ENCODE measurements around the gene CCDC157. TPM values are rescaled to one million over a fixed set of nuclear protein-coding genes. Genes with fewer than 3 reads are reported as not detected.

CCDC157 gene
- total RNA-seq, 6 experiments from 2014 or later: 0.54 to 2.9 (median 0.86) TPM

GRCh38 chr22:30370641-30371230 lies 13.9 kb downstream of the CCDC157 start:
- Histone ChIP-seq H3K4me1 (no peaks in the 10 kb centered on the region), H3K36me3 (no peaks in the 10 kb centered on the region), H3K27me3 (no peaks in the 10 kb centered on the region), H3K4me3 (no peak overlapping the region), H3K27ac (no peak overlapping the region), H3K9me3 (no peaks in the 10 kb centered on the region)
- DNase-seq (no peak), ATAC-seq (no peak)
- intact Hi-C loops (cut with DNase I): no loop called here
- WGBS (ENCODE audit: insufficient coverage, low coverage, low lambda C conversion rate, missing lambda C conversion rate): 90% methylated on average over 4 of the region's 19 CpGs
- TF ChIP-seq POLR2A (IDR thresholded peaks at IDR 0.05) (no peak), CTCF (IDR thresholded peaks at IDR 0.05) (no peak)

DNA sequence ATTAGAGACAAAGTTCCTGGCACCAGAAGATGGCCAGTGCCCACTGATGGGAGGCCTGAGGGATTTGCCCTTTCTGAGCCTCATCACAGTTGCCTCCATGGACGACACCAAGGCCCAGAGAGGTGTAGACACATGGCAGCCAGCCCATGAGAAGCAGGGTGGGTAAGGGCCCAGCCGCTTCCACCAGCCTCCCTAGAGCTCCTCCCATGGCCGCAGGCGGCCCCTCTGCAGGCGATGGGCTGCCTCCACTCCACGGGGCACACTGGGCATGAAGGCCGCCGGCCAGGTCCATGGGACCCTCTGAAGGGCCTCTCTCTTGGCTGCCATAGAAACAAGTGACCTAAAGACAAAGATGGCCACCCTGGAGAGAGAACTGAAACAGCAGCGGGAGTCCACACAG lies 14.5 kb downstream of the CCDC157 start:
- DNase-seq (no peak), ATAC-seq (no peak)
- 83% methylated on average over 2 of the region's 9 CpGs for WGBS (ENCODE audit: insufficient coverage, low coverage, low lambda C conversion rate, missing lambda C conversion rate)
- intact Hi-C loops (cut with DNase I): no loop called here
- H3K4me1 ChIP-seq: no peaks in the 10 kb centered on the region
- no peaks in the 10 kb centered on the region for H3K27me3 ChIP-seq
- no peaks in the 10 kb centered on the region for H3K36me3 ChIP-seq
- H3K9me3 ChIP-seq: no peaks in the 10 kb centered on the region
- no peak overlapping the region for H3K4me3 ChIP-seq
- TF ChIP-seq POLR2A (IDR thresholded peaks at IDR 0.05): no peak
- no peak for TF ChIP-seq CTCF (IDR thresholded peaks at IDR 0.05)
- H3K27ac ChIP-seq: no peak overlapping the region

DNA sequence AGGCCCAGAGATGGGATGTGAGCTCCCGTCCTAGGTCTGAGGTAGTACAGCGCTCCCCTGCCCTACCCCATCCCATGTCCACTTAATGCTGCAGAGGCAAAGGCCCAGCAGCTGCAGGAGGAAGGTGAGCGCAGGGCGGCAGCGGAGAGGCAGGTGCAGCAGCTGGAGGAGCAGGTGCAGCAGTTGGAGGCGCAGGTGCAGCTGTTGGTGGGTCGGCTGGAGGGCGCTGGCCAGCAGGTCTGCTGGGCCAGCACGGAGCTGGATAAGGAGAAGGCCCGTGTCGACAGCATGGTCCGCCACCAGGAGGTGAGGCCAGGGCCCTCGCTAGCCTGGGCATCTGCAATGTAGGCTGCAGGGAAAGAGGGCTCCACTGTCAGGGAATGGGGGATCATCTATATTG lies 15.2 kb downstream of the CCDC157 start:
- WGBS (ENCODE audit: insufficient coverage, low coverage, low lambda C conversion rate, missing lambda C conversion rate): 90% methylated on average over 2 of the region's 13 CpGs
- no peaks in the 10 kb centered on the region for H3K4me1 ChIP-seq
- no peaks in the 10 kb centered on the region for H3K9me3 ChIP-seq
- no peaks in the 10 kb centered on the region for H3K36me3 ChIP-seq
- H3K27ac ChIP-seq: no peak overlapping the region
- DNase-seq (no peak), ATAC-seq (no peak)
- no peak overlapping the region for H3K4me3 ChIP-seq
- no peak for TF ChIP-seq CTCF (IDR thresholded peaks at IDR 0.05)
- no peaks in the 10 kb centered on the region for H3K27me3 ChIP-seq
- intact Hi-C loops (cut with DNase I): no loop called here

DNA sequence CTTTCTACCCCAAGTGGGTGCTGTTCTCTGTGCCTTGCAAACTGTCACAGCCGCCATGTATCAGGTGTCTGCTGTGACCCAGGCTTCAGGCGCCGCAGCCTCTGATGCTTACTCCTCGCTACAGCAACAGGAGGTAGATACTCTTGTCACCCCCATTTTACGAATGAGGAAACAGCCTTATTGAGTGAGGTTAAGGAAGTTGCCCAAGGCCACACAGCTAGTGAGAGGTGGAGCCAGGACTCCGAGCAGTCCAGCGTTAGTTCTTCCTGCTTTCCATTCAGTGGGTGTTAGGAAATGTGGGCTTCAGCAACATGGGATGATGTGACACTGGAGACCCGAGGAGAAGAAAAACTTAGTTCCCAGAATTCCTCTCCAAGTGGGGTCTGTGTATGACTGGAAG lies 16.1 kb downstream of the CCDC157 start:
- DNase-seq (no peak), ATAC-seq (peak in 3 of 4 donors; percentile 23 to 52 (median 34))
- Histone ChIP-seq H3K4me1 (no peaks in the 10 kb centered on the region), H3K9me3 (no peaks in the 10 kb centered on the region), H3K27me3 (no peaks in the 10 kb centered on the region), H3K27ac (no peak overlapping the region), H3K36me3 (no peaks in the 10 kb centered on the region), H3K4me3 (no peak overlapping the region)
- intact Hi-C loops (cut with DNase I): no loop called here
- TF ChIP-seq CTCF (IDR thresholded peaks at IDR 0.05) (no peak), POLR2A (IDR thresholded peaks at IDR 0.05) (no peak)
- WGBS (ENCODE audit: insufficient coverage, low coverage, low lambda C conversion rate, missing lambda C conversion rate): no CpG with 5 or more reads among the region's 8 CpGs

Measured in right lobe of liver (tissue), 6 donors.